K562 (cell line): ENCODE results near the gene NECTIN3. TPM values are rescaled to one million over a fixed set of nuclear protein-coding genes. Genes with fewer than 3 reads are reported as not detected.

Experiments used
- ATAC-seq: fragments of 200-7000 bp; cut with Tn5 transposase; 3 replicates; pipeline ENCODE4 v1.9.1; 2020; ENCODE audit warnings: moderate library complexity
- BruUV-seq: library from RNA; stranded (reverse); fragments of 400-500 nt; replicated peaks from 2 replicates; lab custom pipeline; 2021; lab: Mats Ljungman, UMichigan
- CTCF ChIA-PET: fragments of 300-600 bp; formaldehyde crosslinking; extraction: SDS; loops from one replicate; lab custom pipeline; 2021; ENCODE audit warnings: low intra/inter-chr PET ratio; lab: Yijun Ruan, JAX
- POLR2A ChIA-PET: fragments of 300-600, 350-650 bp; sonication (Branson Sonifier 250); formaldehyde crosslinking; extraction: SDS; loops from one replicate; lab custom pipeline; 2021; ENCODE audit warnings: antibody characterized with exemption, inconsistent platforms; lab: Yijun Ruan, JAX
- DNase-seq, 4 experiments: peaks; one replicate each; pipeline versions ENCODE4 v3.0.0 to v3.0.0-alpha.2; 2011 to 2018; ENCODE audit warnings: low spot score in 3 of 4, mixed read lengths in 3 of 4; ENCODE audit errors: extremely low read depth in 1 of 4
- FAIRE-seq: peaks from 2 replicates; lab custom pipeline; 2011; peaks lifted over from hg19 to GRCh38; lab: Jason Lieb, UNC
- H2AFZ ChIP-seq: 2 replicates; pipeline ENCODE4 v1.6.0; 2011; ENCODE audit warnings: low read depth, low read length, control low read depth, inconsistent platforms
- H3K27ac ChIP-seq: fragments of 200-600 bp; 3 replicates; pipeline ENCODE4 v1.8.0; 2011; ENCODE audit warnings: low read depth, mild to moderate bottlenecking, control low read depth, inconsistent platforms, low read length, moderate library complexity, mixed read lengths; ENCODE audit errors: extremely low read depth
- H3K27me3 ChIP-seq, 2 experiments: fragments of 300-600 bp in 1 of 2; 2 replicates in 1 of 2; 3 replicates in 1 of 2; pipeline versions ENCODE4 v1.6.0 to v1.8.0; 2011; ENCODE audit warnings: inconsistent platforms in 2 of 2, low read length in 2 of 2, mild to moderate bottlenecking in 1 of 2, mixed read lengths in 1 of 2, moderate library complexity in 1 of 2; ENCODE audit not compliant: control insufficient read depth in 2 of 2, insufficient read depth in 2 of 2
- H3K36me3 ChIP-seq: fragments of 300-600 bp; 3 replicates; pipeline ENCODE4 v1.8.0; 2011; ENCODE audit warnings: mild to moderate bottlenecking, low read length, inconsistent platforms; ENCODE audit not compliant: control insufficient read depth, insufficient read depth
- H3K4me1 ChIP-seq, 2 experiments: fragments of 200-600 bp in 1 of 2; replicated peaks in 1 of 2; 2 replicates in 1 of 2; 3 replicates in 1 of 2; pipeline versions ENCODE4 v1.5.1 to v1.8.0; 2011; ENCODE audit warnings: inconsistent platforms in 2 of 2, low read length in 2 of 2, mild to moderate bottlenecking in 1 of 2, mixed read lengths in 1 of 2, moderate library complexity in 1 of 2; ENCODE audit not compliant: control insufficient read depth in 2 of 2, insufficient read depth in 2 of 2
- H3K4me2 ChIP-seq: 2 replicates; pipeline ENCODE4 v1.6.1; 2011; ENCODE audit warnings: low read length, control low read depth, inconsistent platforms, mixed read lengths; ENCODE audit not compliant: insufficient read depth
- H3K4me3 ChIP-seq: fragments of 200-600 bp; sonication (generic), shearing (Covaris generic); 2 replicates; pipeline ENCODE4 v1.5.1; 2016; ENCODE audit warnings: control low read depth, inconsistent platforms
- H3K79me2 ChIP-seq: fragments of 200-600 bp; 3 replicates; pipeline ENCODE4 v1.8.0; 2011; ENCODE audit warnings: low read length, inconsistent platforms; ENCODE audit not compliant: control insufficient read depth, insufficient read depth
- H3K9ac ChIP-seq, 2 experiments: 2 replicates each; pipeline versions ENCODE4 v1.6.0 to v1.6.1; 2011; ENCODE audit warnings: low read depth in 2 of 2, low read length in 2 of 2, control low read depth in 1 of 2, inconsistent platforms in 1 of 2, mild to moderate bottlenecking in 1 of 2, mixed read lengths in 1 of 2; ENCODE audit not compliant: insufficient read depth in 1 of 2
- H3K9me1 ChIP-seq: one replicate; pipeline ENCODE4 v1.6.0; 2011; ENCODE audit warnings: inconsistent platforms, mild to moderate bottlenecking, low read length, moderate library complexity; ENCODE audit not compliant: control insufficient read depth, insufficient read depth
- H3K9me3 ChIP-seq: replicated peaks from 2 replicates; pipeline ENCODE4 v1.5.1; 2011; ENCODE audit warnings: low read depth, low read length, inconsistent platforms; ENCODE audit not compliant: control insufficient read depth, insufficient read depth
- H4K20me1 ChIP-seq: replicated peaks from 2 replicates; pipeline ENCODE4 v1.6.1; 2011; ENCODE audit warnings: low read length, inconsistent platforms, mixed read lengths; ENCODE audit not compliant: control insufficient read depth, insufficient read depth
- CBX2 ChIP-seq: fragments of 200-600 bp; sonication (generic); IDR thresholded peaks from one replicate; pipeline ENCODE4 v1.6.1; 2012; ENCODE audit warnings: mild to moderate bottlenecking, low read length, inconsistent platforms; ENCODE audit not compliant: insufficient read depth, poor library complexity, severe bottlenecking
- CHCHD3 ChIP-seq: fragments of 250-450 bp; sonication (Bioruptor Pico); IDR thresholded peaks from 2 replicates; pipeline ENCODE4 v2.1.2; 2022; ENCODE audit warnings: mild to moderate bottlenecking
- ESRRB ChIP-seq: fragments of 250-450 bp; sonication (Bioruptor Pico); IDR thresholded peaks from 2 replicates; pipeline ENCODE4 v1.5.0; 2020; ENCODE audit warnings: mild to moderate bottlenecking, moderate library complexity, borderline replicate concordance
- IFI16 ChIP-seq: fragments of 250-450 bp; sonication (Bioruptor Pico); IDR thresholded peaks from 2 replicates; pipeline ENCODE4 v2.1.2; 2022; ENCODE audit warnings: mild to moderate bottlenecking, inconsistent platforms
- ILF3 ChIP-seq: fragments of 450-650 bp; IDR thresholded peaks from 2 replicates; pipeline ENCODE4 v1.6.1; 2018; ENCODE audit warnings: antibody characterized with exemption, mild to moderate bottlenecking, moderate library complexity, borderline replicate concordance
- NFATC3 ChIP-seq: fragments of 450-650 bp; IDR thresholded peaks from 2 replicates; pipeline ENCODE4 v1.6.1; 2017; ENCODE audit warnings: mild to moderate bottlenecking
- NR4A1 ChIP-seq, 2 experiments: fragments of 250-450 bp in 1 of 2; fragments of 450-650 bp in 1 of 2; sonication (Bioruptor Pico) in 1 of 2; IDR thresholded peaks; 2 replicates each; pipeline versions ENCODE4 v1.4.0 to v1.6.1; 2016 to 2020; ENCODE audit warnings: mild to moderate bottlenecking in 2 of 2, missing compliant biosample characterization in 1 of 2, missing genetic modification characterization in 1 of 2, moderate library complexity in 1 of 2
- PURB ChIP-seq: sonication (generic); formaldehyde crosslinking; IDR thresholded peaks from 2 replicates; pipeline ENCODE4 v1.9.0; 2021; ENCODE audit warnings: low read depth, mild to moderate bottlenecking, missing genetic modification reagents
- RCOR1 ChIP-seq, 2 experiments: IDR thresholded peaks; 2 replicates each; pipeline ENCODE4 v1.6.1; 2012; ENCODE audit warnings: low read depth in 2 of 2, low read length in 2 of 2, borderline replicate concordance in 1 of 2, improper control_type of control experiment in 1 of 2
- SMAD3 ChIP-seq: fragments of 450-650 bp; formaldehyde crosslinking; conservative IDR thresholded peaks from 2 replicates; pipeline ENCODE4 v1.4.0; 2020; ENCODE audit warnings: mild to moderate bottlenecking
- SREBF2 ChIP-seq: sonication (generic); formaldehyde crosslinking; IDR thresholded peaks from 2 replicates; pipeline ENCODE4 v1.4.0; 2020; ENCODE audit warnings: mild to moderate bottlenecking, missing genetic modification reagents
- TAL1 ChIP-seq: fragments of 450-650 bp; IDR thresholded peaks from 2 replicates; pipeline ENCODE4 v1.6.1; 2016; ENCODE audit warnings: mild to moderate bottlenecking
- TBL1XR1 ChIP-seq, 2 experiments: IDR thresholded peaks; 2 replicates each; pipeline ENCODE4 v1.6.1; 2012; ENCODE audit warnings: improper control_type of control experiment in 2 of 2, low read length in 2 of 2, mild to moderate bottlenecking in 1 of 2
- ZC3H11A ChIP-seq: IDR thresholded peaks from 2 replicates; pipeline ENCODE4 v1.6.1; 2012; ENCODE audit warnings: low read depth, low read length, improper control_type of control experiment
- ZNF277 ChIP-seq: fragments of 250-450 bp; sonication (Bioruptor Pico); IDR thresholded peaks from 2 replicates; pipeline ENCODE4 v1.8.0; 2022; ENCODE audit warnings: inconsistent platforms, mild to moderate bottlenecking, moderate library complexity, borderline replicate concordance
- ZNF764 ChIP-seq: fragments of 250-450 bp; sonication (Bioruptor Pico); IDR thresholded peaks from 2 replicates; pipeline ENCODE4 v1.4.0; 2020; ENCODE audit warnings: low read depth, mild to moderate bottlenecking, moderate library complexity
- ZNF77 ChIP-seq: fragments of 250-450 bp; sonication (Bioruptor Pico); IDR thresholded peaks from 2 replicates; pipeline ENCODE4 v1.5.0; 2020
- WGBS: fragments of 100-300 bp; shearing (Covaris generic); methylation state at CpG from one replicate; pipeline ENCODE4 v1.1.6; 2016; ENCODE audit warnings: low coverage, mixed read lengths; ENCODE audit not compliant: insufficient coverage; ENCODE audit errors: missing lambda C conversion rate; 5-methylcytosine and 5-hydroxymethylcytosine counted together
- in situ Hi-C: fragments of 300-500 bp; cut with MboI; formaldehyde crosslinking; loops from 4 replicates; pipeline ENCODE4 v1.15.0; 2018; ENCODE audit warnings: inconsistent platforms, mixed read lengths
- intact Hi-C: fragments of 100-400 bp; cut with micrococcal nuclease; formaldehyde crosslinking; loops from 2 replicates; pipeline ENCODE4 v1.14.2; 2022
- polyA plus RNA-seq, 8 experiments: library from polyadenylated mRNA; depleted of rRNA in 4 of 8; stranded (reverse) in 5 of 8; unstranded in 3 of 8; fragments of >200 nt; fragmentation: Nextera tagmentation in 2 of 8; fragmentation: Illumina TruSeq in 1 of 8; extraction: Ambion mirVana in 2 of 8; extraction: Trizol in 1 of 8; gene quantifications; 2 replicates each; pipeline versions ENCODE4 v1.2.1 to v1.2.3, GENCODE V29; 2011 to 2014; ENCODE audit warnings: inconsistent platforms in 1 of 8, missing spikeins in 1 of 8
- total RNA-seq, 7 experiments: library from RNA; depleted of rRNA in 6 of 7; stranded (reverse); fragments of >200 nt in 6 of 7; fragmentation: Illumina TruSeq in 2 of 7; extraction: Trizol in 2 of 7; gene quantifications; 2 replicates each; pipeline versions ENCODE4 v1.2.1 to v1.2.3, GENCODE V29; 2011 to 2021; ENCODE audit warnings: low replicate concordance in 1 of 7
- TF ChIP-seq, protein P1 (sequence below): fragments of 250-450 bp; sonication (Bioruptor Pico); IDR thresholded peaks from 2 replicates; pipeline ENCODE4 v1.4.0; 2020; ENCODE audit warnings: mild to moderate bottlenecking, moderate library complexity

The NECTIN3 gene
- total and polyA plus RNA-seq, 9 of the 15 experiments (the other 6 are each of a cell fraction or from before 2014, with no cell fraction given): 0.16 TPM; not detected in 8

GRCh38 chr3:111073218-111073617 lies 1.6 kb downstream of the NECTIN3 start:
- H3K4me3 ChIP-seq: no peak overlapping the region
- no peak overlapping the region for H3K4me2 ChIP-seq
- H3K27ac ChIP-seq: no peak overlapping the region
- H2AFZ ChIP-seq: no peak overlapping the region
- DNase-seq (no peak), FAIRE-seq (no peak), ATAC-seq (no peak)
- CTCF ChIA-PET: no interaction called here
- BruUV-seq: no TSS peak
- no peaks in the 10 kb centered on the region for H3K36me3 ChIP-seq
- H4K20me1 ChIP-seq: no peaks in the 10 kb centered on the region
- intact Hi-C loops: no loop called here
- POLR2A ChIA-PET: no interaction called here
- WGBS: 16% methylated on average over 5 of the region's 5 CpGs
- no peaks in the 10 kb centered on the region for H3K79me2 ChIP-seq
- H3K9ac ChIP-seq: no peak overlapping the region
- H3K27me3 ChIP-seq: peaks cover 3 to 17% of the 10 kb centered on the region in 2 experiments; a peak in 2 of 5 replicates
- no peaks in the 10 kb centered on the region for H3K9me3 ChIP-seq
- H3K9me1 ChIP-seq: no peaks in the 10 kb centered on the region
- TF ChIP-seq SREBF2 (CRISPR knock-in tag) (no peak), NFATC3 (no peak), TBL1XR1 (IDR thresholded peaks at IDR 0.05; ENCODE audit: low read length in 2 of 2) (no peak), PURB (CRISPR knock-in tag) (no peak), ESRRB (no peak), TAL1 (no peak), ZNF77 (no peak), IFI16 (CRISPR knock-in tag) (no peak), NR4A1 (CRISPR knock-in tag; IDR thresholded peaks at IDR 0.05) (no peak), NR4A1 (tag; IDR thresholded peaks at IDR 0.05) (no peak), ZNF277 (no peak), CHCHD3 (no peak), ZC3H11A (no peak), CBX2 (no peak), RCOR1 (IDR thresholded peaks at IDR 0.05; ENCODE audit: borderline replicate concordance in 1 of 2, low read depth in 2 of 2, low read length in 2 of 2) (no peak), SMAD3 (CRISPR knock-in tag) (no peak), ZNF764 (CRISPR knock-in tag) (no peak), ILF3 (no peak)
- TF ChIP-seq, protein P1, sequence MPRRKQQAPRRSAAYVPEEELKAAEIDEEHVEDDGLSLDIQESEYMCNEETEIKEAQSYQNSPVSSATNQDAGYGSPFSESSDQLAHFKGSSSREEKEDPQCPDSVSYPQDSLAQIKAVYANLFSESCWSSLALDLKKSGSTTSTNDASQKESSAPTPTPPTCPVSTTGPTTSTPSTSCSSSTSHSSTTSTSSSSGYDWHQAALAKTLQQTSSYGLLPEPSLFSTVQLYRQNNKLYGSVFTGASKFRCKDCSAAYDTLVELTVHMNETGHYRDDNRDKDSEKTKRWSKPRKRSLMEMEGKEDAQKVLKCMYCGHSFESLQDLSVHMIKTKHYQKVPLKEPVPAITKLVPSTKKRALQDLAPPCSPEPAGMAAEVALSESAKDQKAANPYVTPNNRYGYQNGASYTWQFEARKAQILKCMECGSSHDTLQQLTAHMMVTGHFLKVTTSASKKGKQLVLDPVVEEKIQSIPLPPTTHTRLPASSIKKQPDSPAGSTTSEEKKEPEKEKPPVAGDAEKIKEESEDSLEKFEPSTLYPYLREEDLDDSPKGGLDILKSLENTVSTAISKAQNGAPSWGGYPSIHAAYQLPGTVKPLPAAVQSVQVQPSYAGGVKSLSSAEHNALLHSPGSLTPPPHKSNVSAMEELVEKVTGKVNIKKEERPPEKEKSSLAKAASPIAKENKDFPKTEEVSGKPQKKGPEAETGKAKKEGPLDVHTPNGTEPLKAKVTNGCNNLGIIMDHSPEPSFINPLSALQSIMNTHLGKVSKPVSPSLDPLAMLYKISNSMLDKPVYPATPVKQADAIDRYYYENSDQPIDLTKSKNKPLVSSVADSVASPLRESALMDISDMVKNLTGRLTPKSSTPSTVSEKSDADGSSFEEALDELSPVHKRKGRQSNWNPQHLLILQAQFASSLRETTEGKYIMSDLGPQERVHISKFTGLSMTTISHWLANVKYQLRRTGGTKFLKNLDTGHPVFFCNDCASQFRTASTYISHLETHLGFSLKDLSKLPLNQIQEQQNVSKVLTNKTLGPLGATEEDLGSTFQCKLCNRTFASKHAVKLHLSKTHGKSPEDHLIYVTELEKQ: no peak
- in situ Hi-C loops: no loop called here
- peaks cover 0 to 12% of the 10 kb centered on the region in 2 experiments; a peak in 2 of 5 replicates for H3K4me1 ChIP-seq
